ENCODE data around the gene COMMD2. TPM values are rescaled to one million over a fixed set of nuclear protein-coding genes. Genes with fewer than 3 reads are reported as not detected.

COMMD2 gene
- total and polyA plus RNA-seq, 10 of the 15 experiments (the other 5 are each of a cell fraction or from before 2014, with no cell fraction given), result 23.0 to 97.0 (median 50.9) TPM

- ChIA-PET RAD21 (ENCODE audit: unreplicated experiment) (interaction anchor here (1.3 to 2.4 kb wide), 5 partner anchors 12 to 137 kb away, joined by 3 to 15 read pairs (median 4); partner anchors contain the start of gene WWTR1), CTCF (interaction anchor here (0.9 to 4.1 kb wide), 11 partner anchors 12 to 174 kb away, joined by 3 to 24 read pairs (median 4); partner anchors contain the start of gene WWTR1), POLR2A (interaction anchor here (0.6 to 1.4 kb wide), 2 partner anchors 46 to 137 kb away, joined by 3 read pairs; no protein-coding TSS in a partner anchor), SMC1A (ENCODE audit: uncharacterized antibody, unreplicated experiment) (interaction anchor here (0.9 to 4.5 kb wide), 13 partner anchors 12 to 174 kb away, joined by 3 to 34 read pairs (median 5); partner anchors contain the start of gene WWTR1)
- FAIRE-seq, result no peak
- Histone ChIP-seq H4K20me1 (ENCODE audit: control insufficient read depth, insufficient read depth) (no peaks in the 10 kb centered on the region), H3K9ac (ENCODE audit: control insufficient read depth, insufficient read depth, low read length) (no peak overlapping the region), H3K27ac (ENCODE audit: control insufficient read depth, insufficient read depth) (no peak overlapping the region), H3K4me1 (ENCODE audit: control insufficient read depth, insufficient read depth, low read length) (no peaks in the 10 kb centered on the region), H2AFZ (ENCODE audit: control insufficient read depth, low read depth, low read length) (peak overlapping the region; percentile 15), H3K9me3 (replicated peaks; ENCODE audit: control insufficient read depth, insufficient read depth, low read length) (no peaks in the 10 kb centered on the region; the same call in 2 of the 3 replicates), H3K27me3 (replicated peaks in 1 of 2; ENCODE audit: control insufficient read depth in 2 of 2, insufficient read depth in 2 of 2, low read length in 1 of 2) (no peaks in the 10 kb centered on the region), H3K36me3 (ENCODE audit: control insufficient read depth in 2 of 2, insufficient read depth in 2 of 2, low read length in 1 of 2) (no peaks in the 10 kb centered on the region), H3K79me2 (ENCODE audit: control insufficient read depth, insufficient read depth, low read length) (no peaks in the 10 kb centered on the region), H3K4me2 (ENCODE audit: control insufficient read depth, insufficient read depth) (no peak overlapping the region), H3K4me3 (no peak overlapping the region)
- DNase-seq (ENCODE audit: low read depth, low spot score), result no peak
- TF ChIP-seq GABPA (IDR thresholded peaks at IDR 0.05; ENCODE audit: low read depth) (no peak), RAD21 (IDR thresholded peaks at IDR 0.05; ENCODE audit: insufficient read depth, low read depth, low read length) (no peak)
- TF ChIP-seq, protein P1, sequence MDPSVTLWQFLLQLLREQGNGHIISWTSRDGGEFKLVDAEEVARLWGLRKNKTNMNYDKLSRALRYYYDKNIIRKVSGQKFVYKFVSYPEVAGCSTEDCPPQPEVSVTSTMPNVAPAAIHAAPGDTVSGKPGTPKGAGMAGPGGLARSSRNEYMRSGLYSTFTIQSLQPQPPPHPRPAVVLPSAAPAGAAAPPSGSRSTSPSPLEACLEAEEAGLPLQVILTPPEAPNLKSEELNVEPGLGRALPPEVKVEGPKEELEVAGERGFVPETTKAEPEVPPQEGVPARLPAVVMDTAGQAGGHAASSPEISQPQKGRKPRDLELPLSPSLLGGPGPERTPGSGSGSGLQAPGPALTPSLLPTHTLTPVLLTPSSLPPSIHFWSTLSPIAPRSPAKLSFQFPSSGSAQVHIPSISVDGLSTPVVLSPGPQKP (IDR thresholded peaks at IDR 0.05; ENCODE audit: low read depth, low read length), result no peak
- ATAC-seq, result no peak
- no TSS peak for BruUV-seq (replicated peaks)
- in situ Hi-C loops (cut with MboI) (no loop called here), intact Hi-C loops (cut with micrococcal nuclease; ENCODE audit: unreplicated experiment) (no loop called here)
These were observed 46.9 kb downstream of the COMMD2 start for GRCh38 chr3:149705416-149705815.

- DNase-seq (ENCODE audit: low read depth, low spot score), result no peak
- no TSS peak for BruUV-seq (replicated peaks)
- intact Hi-C loops (cut with micrococcal nuclease; ENCODE audit: unreplicated experiment), result loop anchor here (5.0 kb wide), 1 partner anchor 46 kb away; the partner anchor contains the start of gene WWTR1
These were observed 48.8 kb downstream of the COMMD2 start for GRCh38 chr3:149703466-149703865.

More at GRCh38 chr3:149703466-149703865, 48.8 kb downstream of the COMMD2 start:
- Histone ChIP-seq H3K36me3 (ENCODE audit: control insufficient read depth in 2 of 2, insufficient read depth in 2 of 2, low read length in 1 of 2) (no peaks in the 10 kb centered on the region), H3K9ac (ENCODE audit: control insufficient read depth, insufficient read depth, low read length) (no peak overlapping the region), H3K27me3 (replicated peaks in 1 of 2; ENCODE audit: control insufficient read depth in 2 of 2, insufficient read depth in 2 of 2, low read length in 1 of 2) (no peaks in the 10 kb centered on the region), H4K20me1 (ENCODE audit: control insufficient read depth, insufficient read depth) (no peaks in the 10 kb centered on the region), H3K4me1 (ENCODE audit: control insufficient read depth, insufficient read depth, low read length) (no peaks in the 10 kb centered on the region), H3K27ac (ENCODE audit: control insufficient read depth, insufficient read depth) (no peak overlapping the region), H3K9me3 (replicated peaks; ENCODE audit: control insufficient read depth, insufficient read depth, low read length) (peaks cover 8% of the 10 kb centered on the region; the same call in 2 of the 3 replicates), H2AFZ (ENCODE audit: control insufficient read depth, low read depth, low read length) (no peak overlapping the region), H3K4me3 (no peak overlapping the region), H3K79me2 (ENCODE audit: control insufficient read depth, insufficient read depth, low read length) (no peaks in the 10 kb centered on the region), H3K4me2 (ENCODE audit: control insufficient read depth, insufficient read depth) (no peak overlapping the region)
- 80% methylated on average over 2 of the region's 2 CpGs for WGBS (ENCODE audit: insufficient coverage, insufficient replicate concordance, low lambda C conversion rate, missing lambda C conversion rate)
- ChIA-PET RAD21 (ENCODE audit: unreplicated experiment) (interaction anchor here (1.1 to 1.7 kb wide), 3 partner anchors 14 to 135 kb away, joined by 3 to 5 read pairs (median 3); no protein-coding TSS in a partner anchor), SMC1A (ENCODE audit: uncharacterized antibody, unreplicated experiment) (interaction anchor here (1.1 to 4.5 kb wide), 5 partner anchors 13 to 135 kb away, joined by 3 to 34 read pairs (median 4); partner anchors contain the start of gene WWTR1), POLR2A (no interaction called here), CTCF (interaction anchor here (1.2 to 4.1 kb wide), 4 partner anchors 14 to 172 kb away, joined by 4 to 24 read pairs (median 8); no protein-coding TSS in a partner anchor)
- FAIRE-seq, result no peak
- in situ Hi-C loops (cut with MboI), result no loop called here
- ATAC-seq, result no peak
- no peak for TF ChIP-seq SMAD1 (IDR thresholded peaks at IDR 0.05; ENCODE audit: low read depth, partially characterized antibody)
- TF ChIP-seq YBX1 (IDR thresholded peaks at IDR 0.05), result no peak
- no peak for TF ChIP-seq E2F8 (IDR thresholded peaks at IDR 0.05; ENCODE audit: low read depth, partially characterized antibody)
